ENCODE measurements around the gene EIF6. TPM values are rescaled to one million over a fixed set of nuclear protein-coding genes. Genes with fewer than 3 reads are reported as not detected.

Gene EIF6
- total and polyA plus RNA-seq, 12 donors, result 56.7 to 263 (median 114) TPM

- TF ChIP-seq CTCF (IDR thresholded peaks at IDR 0.05) (peak in 3 of 6 experiments; percentile 8 to 27 (median 27)), POLR2A (IDR thresholded peaks at IDR 0.05) (no peak)
- Histone ChIP-seq H3K27ac (no peak overlapping the region), H3K4me1 (replicated peaks in 1 of 2) (peaks cover 9 to 42% of the 10 kb centered on the region in 2 donors), H3K9me3 (replicated peaks in 1 of 3) (no peaks in the 10 kb centered on the region), H3K36me3 (replicated peaks in 1 of 2) (no peaks in the 10 kb centered on the region), H3K4me3 (no peak overlapping the region), H3K27me3 (no peaks in the 10 kb centered on the region)
- 89 to 93% (median 90%) methylated on average over 4 of the region's 4 CpGs for WGBS, 4 donors
- intact Hi-C loops (cut with DNase I), result no loop called here
- DNase-seq, result peak in 3 of 7 donors; percentile 16 to 35 (median 23)
Observed at GRCh38 chr20:35329435-35330139, 45.0 kb upstream of the EIF6 start.

GRCh38 chr20:35328689-35329088, 44.1 kb upstream of the EIF6 start:
- WGBS, 4 donors, result 78 to 86% (median 82%) methylated on average over 4 of the region's 4 CpGs
- Histone ChIP-seq H3K4me3 (no peak overlapping the region), H3K4me1 (replicated peaks in 1 of 2) (peaks cover 9 to 33% of the 10 kb centered on the region in 2 donors), H3K27ac (no peak overlapping the region), H3K36me3 (replicated peaks in 1 of 2) (no peaks in the 10 kb centered on the region), H3K27me3 (no peaks in the 10 kb centered on the region), H3K9me3 (replicated peaks in 1 of 3) (no peaks in the 10 kb centered on the region)
- TF ChIP-seq POLR2A (IDR thresholded peaks at IDR 0.05) (no peak), CTCF (IDR thresholded peaks at IDR 0.05) (no peak)
- no peak for DNase-seq
- intact Hi-C loops (cut with DNase I), result no loop called here

- DNase-seq, result no peak
- H3K27me3 ChIP-seq, result no peaks in the 10 kb centered on the region
- H3K9me3 ChIP-seq (replicated peaks in 1 of 3), result no peaks in the 10 kb centered on the region
- no peak overlapping the region for H3K4me3 ChIP-seq
- no peak overlapping the region for H3K27ac ChIP-seq
- no peaks in the 10 kb centered on the region for H3K36me3 ChIP-seq (replicated peaks in 1 of 2)
- H3K4me1 ChIP-seq (replicated peaks in 1 of 2), result peaks cover 9 to 29% of the 10 kb centered on the region in 2 donors
- intact Hi-C loops (cut with DNase I), result no loop called here
- TF ChIP-seq CTCF (IDR thresholded peaks at IDR 0.05), result no peak
- TF ChIP-seq POLR2A (IDR thresholded peaks at IDR 0.05), result no peak
- WGBS, 4 donors, result 89 to 93% (median 92%) methylated on average over 3 of the region's 3 CpGs
Observed at GRCh38 chr20:35328095-35328685, 43.6 kb upstream of the EIF6 start.

GRCh38 chr20:35327074-35327976, 42.8 kb upstream of the EIF6 start:
- H3K4me1 ChIP-seq (replicated peaks in 1 of 2), result peaks cover 9 to 29% of the 10 kb centered on the region in 2 donors
- TF ChIP-seq POLR2A (IDR thresholded peaks at IDR 0.05) (no peak), CTCF (IDR thresholded peaks at IDR 0.05) (no peak)
- H3K27me3 ChIP-seq, result no peaks in the 10 kb centered on the region
- no peaks in the 10 kb centered on the region for H3K36me3 ChIP-seq (replicated peaks in 1 of 2)
- DNase-seq, result peak in 4 of 7 donors; percentile 34 to 72 (median 54)
- 81 to 90% (median 85%) methylated on average over 4 of the region's 4 CpGs for WGBS, 4 donors
- H3K9me3 ChIP-seq (replicated peaks in 1 of 3), result no peaks in the 10 kb centered on the region
- H3K27ac ChIP-seq, result peak overlapping the region in 4 of 5 donors; percentile 7 to 68 (median 38)
- no peak overlapping the region for H3K4me3 ChIP-seq
- intact Hi-C loops (cut with DNase I), result no loop called here

All from adrenal gland (tissue), 12 donors.